Neutrophil (primary cell): ENCODE measurements around the gene NINJ1.
A peak's percentile ranks its signal among the peaks of the same experiment; 100 is the strongest.

ENCODE experiments used
- H3K27ac ChIP-seq: fragments of 200-600 bp; sonication (generic); 2 replicates; pipeline ENCODE4 v1.5.1; 2016; ENCODE audit warnings: mild to moderate bottlenecking, moderate library complexity
- H3K27me3 ChIP-seq: fragments of 200-600 bp; sonication (generic); 2 replicates; pipeline ENCODE4 v1.6.0; 2016; ENCODE audit warnings: mild to moderate bottlenecking
- H3K36me3 ChIP-seq: fragments of 200-600 bp; sonication (generic); 2 replicates; pipeline ENCODE4 v1.5.1; 2017
- H3K4me1 ChIP-seq, 2 experiments: fragments of 200-600 bp in 1 of 2; sonication (generic) in 1 of 2; 1 replicate in 1 of 2; 2 replicates in 1 of 2; pipeline versions ENCODE4 v1.5.1 to v1.6.1; 2013 to 2016; ENCODE audit warnings: low read depth in 1 of 2, low read length in 1 of 2, mild to moderate bottlenecking in 1 of 2, moderate library complexity in 1 of 2; ENCODE audit not compliant: control insufficient read depth in 1 of 2, insufficient read depth in 1 of 2
- H3K4me3 ChIP-seq, 2 experiments: fragments of 200-600 bp in 1 of 2; sonication (generic) in 1 of 2; 1 replicate in 1 of 2; 2 replicates in 1 of 2; pipeline ENCODE4 v1.5.1; 2013 to 2016; ENCODE audit warnings: low read depth in 1 of 2, low read length in 1 of 2, mild to moderate bottlenecking in 1 of 2, moderate library complexity in 1 of 2
- H3K9me3 ChIP-seq: fragments of 200-600 bp; sonication (generic); 2 replicates; pipeline ENCODE4 v1.5.1; 2016
- TF ChIP-seq, protein P1 (sequence below): fragments of 200-600 bp; sonication (generic); IDR thresholded peaks from 2 replicates; pipeline ENCODE4 v1.5.1; 2016; ENCODE audit warnings: antibody characterized with exemption

NINJ1 gene

DNA sequence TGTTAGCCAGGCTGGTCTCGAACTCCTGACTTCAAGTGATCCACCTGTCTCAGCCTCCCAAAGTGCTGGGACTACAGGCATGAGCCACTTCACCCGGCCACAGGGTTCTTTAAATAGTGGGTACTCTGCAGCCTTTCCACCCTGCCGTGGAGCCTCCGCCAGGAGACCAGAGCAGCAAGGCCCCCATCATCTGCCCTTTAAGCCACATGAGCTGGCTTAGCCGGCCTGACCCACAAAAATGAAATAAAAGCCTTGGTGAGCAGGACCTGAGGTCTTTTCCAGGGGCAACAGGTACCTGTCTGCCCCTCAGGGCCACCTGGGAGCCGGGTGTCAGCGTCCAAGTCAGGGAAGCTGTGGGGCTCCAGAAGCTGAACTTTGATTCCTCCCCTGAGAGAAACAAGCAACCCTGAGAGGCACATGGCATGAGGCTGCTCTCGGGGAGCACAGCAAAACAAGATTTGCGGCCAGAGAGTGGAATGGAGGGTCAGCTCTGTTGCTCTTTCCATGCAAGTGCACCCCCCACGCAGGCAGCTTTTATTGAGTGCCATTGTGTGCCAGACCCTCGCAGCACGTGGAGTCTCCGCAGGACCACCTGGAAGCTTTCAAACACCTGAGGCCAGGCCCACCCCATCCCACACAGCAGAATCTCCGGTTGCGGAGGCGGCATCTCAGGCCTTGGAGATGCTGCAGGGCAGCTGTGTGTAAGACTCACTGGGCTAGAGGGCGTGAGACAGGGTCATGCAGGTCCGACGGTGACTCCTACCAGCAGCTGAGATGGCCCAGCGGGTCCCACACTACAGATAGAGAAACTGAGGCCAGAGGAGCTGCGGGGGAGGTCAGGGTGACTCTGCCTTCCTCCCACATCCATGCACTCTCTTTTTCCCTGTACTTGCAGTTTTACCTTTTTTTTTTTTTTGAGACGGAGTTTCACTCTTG lies 45.1 kb upstream of the NINJ1 start:
- Histone ChIP-seq H3K36me3 (no peaks in the 10 kb centered on the region), H3K4me1 (peaks cover 6% of the 10 kb centered on the region in 2 experiments), H3K4me3 (no peak overlapping the region), H3K27ac (no peak overlapping the region), H3K9me3 (no peaks in the 10 kb centered on the region), H3K27me3 (peaks cover 68% of the 10 kb centered on the region)
- TF ChIP-seq, protein P1, sequence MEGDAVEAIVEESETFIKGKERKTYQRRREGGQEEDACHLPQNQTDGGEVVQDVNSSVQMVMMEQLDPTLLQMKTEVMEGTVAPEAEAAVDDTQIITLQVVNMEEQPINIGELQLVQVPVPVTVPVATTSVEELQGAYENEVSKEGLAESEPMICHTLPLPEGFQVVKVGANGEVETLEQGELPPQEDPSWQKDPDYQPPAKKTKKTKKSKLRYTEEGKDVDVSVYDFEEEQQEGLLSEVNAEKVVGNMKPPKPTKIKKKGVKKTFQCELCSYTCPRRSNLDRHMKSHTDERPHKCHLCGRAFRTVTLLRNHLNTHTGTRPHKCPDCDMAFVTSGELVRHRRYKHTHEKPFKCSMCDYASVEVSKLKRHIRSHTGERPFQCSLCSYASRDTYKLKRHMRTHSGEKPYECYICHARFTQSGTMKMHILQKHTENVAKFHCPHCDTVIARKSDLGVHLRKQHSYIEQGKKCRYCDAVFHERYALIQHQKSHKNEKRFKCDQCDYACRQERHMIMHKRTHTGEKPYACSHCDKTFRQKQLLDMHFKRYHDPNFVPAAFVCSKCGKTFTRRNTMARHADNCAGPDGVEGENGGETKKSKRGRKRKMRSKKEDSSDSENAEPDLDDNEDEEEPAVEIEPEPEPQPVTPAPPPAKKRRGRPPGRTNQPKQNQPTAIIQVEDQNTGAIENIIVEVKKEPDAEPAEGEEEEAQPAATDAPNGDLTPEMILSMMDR: no peak

GRCh38 chr9:93177676-93178075 lies 43.6 kb upstream of the NINJ1 start:
- no peaks in the 10 kb centered on the region for H3K9me3 ChIP-seq
- H3K36me3 ChIP-seq: no peaks in the 10 kb centered on the region
- TF ChIP-seq, protein P1: no peak
- H3K27ac ChIP-seq: no peak overlapping the region
- peaks cover 14% of the 10 kb centered on the region in 2 experiments for H3K4me1 ChIP-seq
- H3K27me3 ChIP-seq: peaks cover 55% of the 10 kb centered on the region
- H3K4me3 ChIP-seq: no peak overlapping the region

DNA sequence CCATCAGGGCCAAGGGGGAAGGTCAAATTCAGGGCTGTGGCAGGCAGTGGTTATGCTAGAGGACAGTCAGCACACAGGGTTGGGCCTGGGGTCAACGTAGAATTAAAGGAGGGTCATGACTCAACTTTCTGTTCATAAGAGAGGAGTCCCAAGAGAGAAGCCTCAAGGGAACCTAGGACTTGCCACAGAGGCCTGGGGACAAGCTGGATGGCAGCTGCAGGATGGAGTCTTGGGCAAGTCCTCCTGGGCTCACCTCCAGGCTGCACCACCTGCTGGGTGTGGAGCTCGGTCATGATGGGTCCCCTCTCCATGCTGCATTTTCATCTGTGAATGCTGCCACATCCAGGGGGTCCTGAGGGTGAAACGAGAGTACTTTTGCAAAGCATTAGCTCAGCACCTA lies 40.9 kb upstream of the NINJ1 start:
- H3K4me3 ChIP-seq: no peak overlapping the region
- no peaks in the 10 kb centered on the region for H3K36me3 ChIP-seq
- no peaks in the 10 kb centered on the region for H3K9me3 ChIP-seq
- TF ChIP-seq, protein P1: no peak
- H3K27ac ChIP-seq: no peak overlapping the region
- peaks cover 35% of the 10 kb centered on the region for H3K27me3 ChIP-seq
- peaks cover 14% of the 10 kb centered on the region in 2 experiments for H3K4me1 ChIP-seq

DNA sequence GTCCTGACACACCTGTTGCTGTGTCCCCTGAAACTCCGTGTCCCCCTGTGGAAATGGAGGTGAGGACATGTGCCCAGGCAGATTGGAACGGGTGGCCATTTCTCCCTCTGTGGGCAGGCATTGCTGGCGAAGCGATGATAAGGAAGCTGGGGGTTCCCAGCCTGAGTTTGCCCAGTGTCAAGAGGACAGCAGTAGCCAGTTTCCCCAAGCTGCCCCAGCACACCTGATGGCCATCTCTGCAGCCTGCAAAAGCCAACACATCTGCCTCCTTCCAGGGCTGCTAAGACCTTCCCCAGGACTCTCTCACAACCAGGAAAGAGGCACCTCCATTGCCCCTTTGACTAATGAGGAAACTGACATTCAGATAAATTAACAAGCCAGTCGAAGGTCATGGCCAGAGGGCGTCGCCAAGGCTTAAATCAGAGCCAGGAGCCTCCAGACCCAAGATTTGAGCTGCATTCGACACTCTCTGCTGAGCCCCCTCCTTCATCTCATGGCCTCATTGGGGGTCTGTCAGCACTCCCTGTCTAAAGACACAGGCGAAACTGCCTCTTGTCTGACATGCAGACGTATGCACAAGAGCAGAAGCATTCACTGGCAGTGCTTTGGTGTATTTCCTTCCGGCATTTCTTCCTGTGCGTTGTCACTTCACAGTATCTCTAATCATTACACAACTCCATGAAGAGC lies 39.5 kb upstream of the NINJ1 start:
- H3K9me3 ChIP-seq: no peaks in the 10 kb centered on the region
- H3K4me3 ChIP-seq: peak overlapping the region in 1 of 2 experiments; percentile 24
- TF ChIP-seq, protein P1: no peak
- no peaks in the 10 kb centered on the region for H3K36me3 ChIP-seq
- H3K4me1 ChIP-seq: peaks cover 14% of the 10 kb centered on the region in 2 experiments
- H3K27ac ChIP-seq: peak overlapping the region; percentile 69
- peaks cover 20% of the 10 kb centered on the region for H3K27me3 ChIP-seq

- no peak overlapping the region for H3K4me3 ChIP-seq
- H3K27ac ChIP-seq: peak overlapping the region; percentile 69
Measured at GRCh38 chr9:93172666-93173364, 38.8 kb upstream of the NINJ1 start.

More at GRCh38 chr9:93172666-93173364, 38.8 kb upstream of the NINJ1 start:
- TF ChIP-seq, protein P1: no peak
- no peaks in the 10 kb centered on the region for H3K9me3 ChIP-seq
- H3K36me3 ChIP-seq: no peaks in the 10 kb centered on the region
- peaks cover 14% of the 10 kb centered on the region for H3K27me3 ChIP-seq
- H3K4me1 ChIP-seq: peaks cover 14% of the 10 kb centered on the region in 2 experiments
